COR-L47 (cell line): Measurements from ENCODE around the gene SYTL2.
A peak's percentile ranks its signal among the peaks of the same experiment; 100 is the strongest.
"Not testable (repeated sequence)": the region's sequence is repeated elsewhere in the genome, so short reads cannot be mapped to it uniquely, and the experiment has no call there.

Experiments
- DNase-seq: peaks from one replicate; lab custom pipeline; 2025; lab: John Stamatoyannopoulos, UW

SYTL2 gene

GRCh38 chr11:85810871-85811611 lies at the start of gene SYTL2:
Gene SYTL2, minus strand, starts transcription at chr11:85811141. Its CDS starts 53,416 bp downstream, at chr11:85757725.
- peak; percentile 24 for DNase-seq

- DNase-seq = not testable (repeated sequence)
Observed at GRCh38 chr11:85859541-85859940, 48.6 kb upstream of the SYTL2 start.

- DNase-seq = no peak
Observed at GRCh38 chr11:85857098-85857497, 46.2 kb upstream of the SYTL2 start.

- DNase-seq = no peak
Observed at GRCh38 chr11:85855341-85855656, 44.4 kb upstream of the SYTL2 start, which contains the start of gene CCDC83. Gene CCDC83, plus strand, starts transcription at chr11:85855383. Its CDS starts 9,741 bp downstream, at chr11:85865124.

- DNase-seq = peak; percentile 88
Observed at GRCh38 chr11:85854557-85855340, 43.8 kb upstream of the SYTL2 start.

GRCh38 chr11:85854212-85854556 lies 43.2 kb upstream of the SYTL2 start:
- no peak for DNase-seq

- DNase-seq = not testable (repeated sequence)
Observed at GRCh38 chr11:85853541-85853940, 42.6 kb upstream of the SYTL2 start.

GRCh38 chr11:85852754-85853153 lies 41.8 kb upstream of the SYTL2 start:
- DNase-seq = not testable (repeated sequence)

- no peak for DNase-seq
Observed at GRCh38 chr11:85848556-85848955, 37.6 kb upstream of the SYTL2 start.

- no peak for DNase-seq
Observed at GRCh38 chr11:85848006-85848405, 37.1 kb upstream of the SYTL2 start.

- DNase-seq = no peak
Observed at GRCh38 chr11:85847436-85847835, 36.5 kb upstream of the SYTL2 start.

- no peak for DNase-seq
Observed at GRCh38 chr11:85845124-85845631, 34.2 kb upstream of the SYTL2 start.

GRCh38 chr11:85844439-85845123 lies 33.6 kb upstream of the SYTL2 start:
- no peak for DNase-seq

- DNase-seq = no peak
Observed at GRCh38 chr11:85843929-85844328, 33.0 kb upstream of the SYTL2 start.

- DNase-seq = not testable (repeated sequence)
Observed at GRCh38 chr11:85840932-85841331, 30.0 kb upstream of the SYTL2 start.

GRCh38 chr11:85835729-85836128 lies 24.8 kb upstream of the SYTL2 start:
- DNase-seq = no peak

GRCh38 chr11:85835263-85835662 lies 24.3 kb upstream of the SYTL2 start:
- DNase-seq = no peak

GRCh38 chr11:85831050-85831449 lies 20.1 kb upstream of the SYTL2 start:
- no peak for DNase-seq

GRCh38 chr11:85829172-85829571 lies 18.2 kb upstream of the SYTL2 start:
- DNase-seq = no peak

- no peak for DNase-seq
Observed at GRCh38 chr11:85828640-85828978, 17.7 kb upstream of the SYTL2 start.

- peak; percentile 29 for DNase-seq
Observed at GRCh38 chr11:85827748-85828639, 17.1 kb upstream of the SYTL2 start.
